Neuronal stem cell (in vitro differentiated cells): ENCODE measurements around the gene MRPL1.
A peak's percentile ranks its signal among the peaks of the same experiment; 100 is the strongest.

Experiments
- DNase-seq: peaks from one replicate; pipeline ENCODE4 v3.0.0-alpha.2; 2013; ENCODE audit warnings: low spot score
- H2AFZ ChIP-seq: one replicate; pipeline ENCODE4 v1.6.1; 2013; ENCODE audit warnings: mild to moderate bottlenecking, low read length, inconsistent platforms
- H2AK5ac ChIP-seq: 2 replicates; pipeline ENCODE4 v1.6.1; 2013; ENCODE audit warnings: low read depth, mild to moderate bottlenecking, inconsistent platforms, low read length, moderate library complexity, mixed read lengths
- H2BK120ac ChIP-seq: 2 replicates; pipeline ENCODE4 v1.6.1; 2013; ENCODE audit warnings: low read depth, mild to moderate bottlenecking, inconsistent platforms, low read length, moderate library complexity, mixed read lengths
- H2BK12ac ChIP-seq: one replicate; pipeline ENCODE4 v1.6.1; 2013; ENCODE audit warnings: low read length, inconsistent platforms
- H2BK15ac ChIP-seq: 2 replicates; pipeline ENCODE4 v1.6.1; 2013; ENCODE audit warnings: mild to moderate bottlenecking, low read length, inconsistent platforms, mixed read lengths
- H2BK5ac ChIP-seq: one replicate; pipeline ENCODE4 v1.6.1; 2013; ENCODE audit warnings: inconsistent platforms, mild to moderate bottlenecking, low read length, moderate library complexity
- H3K14ac ChIP-seq: one replicate; pipeline ENCODE4 v1.6.1; 2013; ENCODE audit warnings: low read length, inconsistent platforms
- H3K18ac ChIP-seq: 2 replicates; pipeline ENCODE4 v1.6.1; 2013; ENCODE audit warnings: low read length, inconsistent platforms
- H3K23ac ChIP-seq: 2 replicates; pipeline ENCODE4 v1.6.1; 2013; ENCODE audit warnings: low read depth, mild to moderate bottlenecking, mixed read lengths, low read length, inconsistent platforms; ENCODE audit not compliant: poor library complexity
- H3K27ac ChIP-seq: replicated peaks from 3 replicates; pipeline ENCODE4 v1.5.1; 2013; ENCODE audit warnings: low read length, inconsistent platforms
- H3K27me3 ChIP-seq, 3 experiments: 2 replicates each; pipeline ENCODE4 v1.6.1; 2013; ENCODE audit warnings: low read length in 3 of 3, mild to moderate bottlenecking in 2 of 3, inconsistent platforms in 1 of 3, low read depth in 1 of 3, mixed read lengths in 1 of 3, moderate library complexity in 1 of 3; ENCODE audit not compliant: control insufficient read depth in 3 of 3, insufficient read depth in 3 of 3
- H3K36me3 ChIP-seq, 2 donors: replicated peaks in 1 of 2; 2 replicates each; pipeline ENCODE4 v1.6.1; 2013; ENCODE audit warnings: low read length in 2 of 2; ENCODE audit not compliant: control insufficient read depth in 2 of 2, insufficient read depth in 2 of 2
- H3K4ac ChIP-seq: 2 replicates; pipeline ENCODE4 v1.6.1; 2013; ENCODE audit warnings: inconsistent platforms, mild to moderate bottlenecking, low read length, moderate library complexity
- H3K4me1 ChIP-seq, 2 donors: 1 replicate in 1 of 2; 2 replicates in 1 of 2; pipeline ENCODE4 v1.6.1; 2013; ENCODE audit warnings: low read length in 2 of 2, low read depth in 1 of 2; ENCODE audit not compliant: control insufficient read depth in 2 of 2, insufficient read depth in 1 of 2
- H3K4me2 ChIP-seq: one replicate; pipeline ENCODE4 v1.6.1; 2013; ENCODE audit warnings: mild to moderate bottlenecking, low read length, inconsistent platforms; ENCODE audit not compliant: insufficient read depth, poor library complexity, severe bottlenecking
- H3K4me3 ChIP-seq, 2 donors: 2 replicates each; pipeline ENCODE4 v1.5.1; 2013; ENCODE audit warnings: low read length in 2 of 2, mild to moderate bottlenecking in 2 of 2, inconsistent platforms in 1 of 2, moderate library complexity in 1 of 2
- H3K79me1 ChIP-seq: one replicate; pipeline ENCODE4 v1.6.1; 2013; ENCODE audit warnings: low read depth, mild to moderate bottlenecking, inconsistent platforms, low read length, moderate library complexity
- H3K9ac ChIP-seq: one replicate; pipeline ENCODE4 v1.6.1; 2013; ENCODE audit warnings: mild to moderate bottlenecking, low read depth, low read length, inconsistent platforms; ENCODE audit not compliant: poor library complexity
- H3K9me3 ChIP-seq, 2 donors: replicated peaks in 1 of 2; 2 replicates each; pipeline versions ENCODE3 to v1.6.1; 2013; ENCODE audit warnings: low read length in 2 of 2, mild to moderate bottlenecking in 2 of 2, inconsistent platforms in 1 of 2, low read depth in 1 of 2, mixed read lengths in 1 of 2, moderate library complexity in 1 of 2; ENCODE audit not compliant: control insufficient read depth in 2 of 2, insufficient read depth in 1 of 2
- H4K8ac ChIP-seq: one replicate; pipeline ENCODE4 v1.6.1; 2013; ENCODE audit warnings: low read depth, mild to moderate bottlenecking, inconsistent platforms, low read length, moderate library complexity
- H4K91ac ChIP-seq: one replicate; pipeline ENCODE4 v1.6.1; 2013; ENCODE audit warnings: low read length, low read depth, mild to moderate bottlenecking, inconsistent platforms; ENCODE audit not compliant: poor library complexity
- WGBS, 2 donors: extraction: QIAGEN DNeasy Blood & Tissue Kit; methylation state at CpG; one replicate each; pipeline ENCODE4 v1.1.7; 2013; ENCODE audit warnings: missing lambda C conversion rate in 2 of 2, mixed read lengths in 1 of 2; ENCODE audit not compliant: insufficient read length in 2 of 2, insufficient replicate concordance in 1 of 2; ENCODE audit errors: extremely low coverage in 2 of 2; 5-methylcytosine and 5-hydroxymethylcytosine counted together

Gene MRPL1

DNA sequence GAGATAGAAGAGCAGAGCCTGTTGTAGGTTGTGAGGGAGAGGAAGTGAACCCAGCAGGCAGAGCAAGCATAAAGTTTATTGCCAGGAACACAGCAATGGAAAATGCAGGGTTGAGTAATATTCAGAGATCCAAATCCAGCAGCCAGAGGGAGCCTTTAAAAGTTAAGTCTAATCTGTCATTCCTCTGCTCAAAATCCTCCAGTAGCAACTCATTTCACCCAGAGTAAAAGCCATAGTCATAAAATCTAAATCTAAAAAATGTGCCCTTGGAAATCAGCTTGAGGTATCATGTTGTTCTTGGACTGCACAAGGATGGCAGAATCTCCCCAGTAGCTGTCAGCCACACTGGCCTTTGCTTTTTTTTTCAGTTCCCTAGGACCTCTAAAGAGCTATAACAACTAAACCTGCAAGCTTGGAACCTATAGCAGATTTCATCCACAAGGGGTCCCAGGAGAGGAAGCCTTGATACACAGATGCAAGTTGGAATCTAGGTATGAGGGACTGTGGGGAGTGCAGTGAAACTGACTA lies 131.6 kb downstream of the MRPL1 start:
- H3K27me3 ChIP-seq: peaks cover 0 to 4% (median 0%) of the 10 kb centered on the region in 3 experiments
- H3K18ac ChIP-seq: no peak overlapping the region
- no peaks in the 10 kb centered on the region for H3K79me1 ChIP-seq
- H2AFZ ChIP-seq: peak overlapping the region; percentile 4
- no peak overlapping the region for H2BK15ac ChIP-seq
- H4K91ac ChIP-seq: no peak overlapping the region
- no peak overlapping the region for H3K4me2 ChIP-seq
- no peak overlapping the region for H3K4me3 ChIP-seq
- DNase-seq: peak; percentile 67
- H3K9ac ChIP-seq: no peak overlapping the region
- H3K36me3 ChIP-seq: no peaks in the 10 kb centered on the region
- no peak overlapping the region for H3K14ac ChIP-seq
- H3K27ac ChIP-seq: no peak overlapping the region
- H3K4me1 ChIP-seq: peaks cover 0 to 3% of the 10 kb centered on the region in 2 donors
- no peak overlapping the region for H2BK120ac ChIP-seq
- H4K8ac ChIP-seq: no peak overlapping the region
- H2BK12ac ChIP-seq: no peak overlapping the region
- no peak overlapping the region for H3K23ac ChIP-seq
- H2AK5ac ChIP-seq: no peak overlapping the region
- H3K4ac ChIP-seq: no peak overlapping the region
- H2BK5ac ChIP-seq: no peak overlapping the region
- H3K9me3 ChIP-seq: no peaks in the 10 kb centered on the region

DNA sequence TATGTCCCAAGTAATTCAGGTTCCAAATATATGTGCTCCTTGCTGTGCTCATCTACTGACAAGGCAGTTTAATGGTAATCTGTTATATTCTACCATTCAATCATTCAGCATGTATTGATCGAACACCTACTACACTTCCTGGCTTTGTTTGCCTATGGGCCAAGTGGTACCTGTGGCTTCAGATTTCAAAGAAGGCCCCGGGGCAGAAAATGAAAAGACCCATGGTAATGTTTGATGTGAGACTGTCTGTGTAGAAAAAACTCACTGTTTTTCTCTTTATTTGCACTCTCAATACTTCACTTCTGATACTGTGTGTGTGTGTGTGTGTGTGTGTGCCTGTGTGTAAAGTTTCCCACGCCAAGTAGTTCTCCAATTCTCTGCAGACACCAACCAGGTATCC lies 133.4 kb downstream of the MRPL1 start:
- H3K9ac ChIP-seq: no peak overlapping the region
- WGBS, 2 donors: no CpG with 5 or more reads among the region's 3 CpGs
- H3K4me1 ChIP-seq: peaks cover 0 to 3% of the 10 kb centered on the region in 2 donors
- H3K4me3 ChIP-seq: no peak overlapping the region
- H3K79me1 ChIP-seq: no peaks in the 10 kb centered on the region
- H3K23ac ChIP-seq: no peak overlapping the region
- H3K4me2 ChIP-seq: no peak overlapping the region
- no peak overlapping the region for H3K27ac ChIP-seq
- no peak overlapping the region for H2BK15ac ChIP-seq
- H4K8ac ChIP-seq: no peak overlapping the region
- no peak for DNase-seq
- H3K14ac ChIP-seq: no peak overlapping the region
- H3K9me3 ChIP-seq: no peaks in the 10 kb centered on the region
- no peak overlapping the region for H2BK12ac ChIP-seq
- H4K91ac ChIP-seq: no peak overlapping the region
- no peak overlapping the region for H2BK5ac ChIP-seq
- no peaks in the 10 kb centered on the region for H3K36me3 ChIP-seq
- no peak overlapping the region for H2AK5ac ChIP-seq
- no peak overlapping the region for H3K4ac ChIP-seq
- H2BK120ac ChIP-seq: no peak overlapping the region
- no peak overlapping the region for H2AFZ ChIP-seq
- peaks cover 0 to 4% (median 0%) of the 10 kb centered on the region in 3 experiments for H3K27me3 ChIP-seq
- H3K18ac ChIP-seq: no peak overlapping the region

DNA sequence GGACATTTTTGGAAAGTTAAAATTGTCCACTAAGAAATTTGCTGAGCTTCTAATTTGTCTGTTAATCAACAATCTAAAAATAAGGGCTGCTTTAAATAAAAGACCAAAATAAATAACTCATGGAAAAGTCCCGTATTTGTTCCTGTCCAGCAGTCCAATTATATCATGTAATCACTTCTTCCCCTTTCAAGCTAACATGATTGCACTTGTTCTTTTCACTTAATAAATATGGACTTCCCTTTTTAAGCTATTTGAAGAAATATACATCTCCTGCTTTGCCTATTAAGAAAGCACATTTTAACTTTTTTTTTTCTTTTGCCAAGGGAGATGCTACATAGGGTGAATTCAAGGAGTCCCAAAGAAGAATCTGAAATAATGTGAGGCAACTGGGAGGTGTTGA lies 138.9 kb downstream of the MRPL1 start:
- H3K9me3 ChIP-seq: no peaks in the 10 kb centered on the region

DNA sequence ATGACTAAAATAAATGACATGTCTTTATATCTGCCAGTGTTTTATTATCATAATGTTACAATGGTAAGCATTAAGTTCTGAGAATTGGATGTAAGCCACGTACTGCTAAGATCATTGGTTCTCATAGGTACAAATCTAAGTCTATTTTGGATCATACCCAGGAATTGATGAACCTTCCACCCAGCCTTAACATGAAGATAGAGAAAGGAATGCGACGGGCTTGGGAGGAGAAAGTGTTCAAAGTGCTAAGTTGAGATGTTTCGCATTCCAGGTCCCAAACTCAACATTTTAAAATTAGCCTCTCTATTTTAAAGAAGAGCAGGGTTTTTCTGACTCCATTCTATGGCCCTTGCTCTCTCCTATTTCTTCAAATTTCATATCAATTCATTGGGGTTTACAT lies 139.6 kb downstream of the MRPL1 start:
- Histone ChIP-seq H2AFZ (no peak overlapping the region), H3K27ac (no peak overlapping the region), H3K27me3 (peaks cover 0 to 4% (median 0%) of the 10 kb centered on the region in 3 experiments), H3K79me1 (no peaks in the 10 kb centered on the region), H3K14ac (no peak overlapping the region), H3K9me3 (no peaks in the 10 kb centered on the region), H4K8ac (no peak overlapping the region), H4K91ac (no peak overlapping the region), H3K4me2 (no peak overlapping the region), H2BK120ac (no peak overlapping the region), H2BK12ac (no peak overlapping the region), H3K23ac (no peak overlapping the region), H3K9ac (no peak overlapping the region), H3K4ac (no peak overlapping the region), H2AK5ac (no peak overlapping the region), H3K4me3 (no peak overlapping the region), H3K4me1 (no peaks in the 10 kb centered on the region), H3K18ac (no peak overlapping the region), H2BK5ac (no peak overlapping the region), H3K36me3 (no peaks in the 10 kb centered on the region), H2BK15ac (no peak overlapping the region)
- no CpG with 5 or more reads among the region's 4 CpGs for WGBS, 2 donors
- DNase-seq: no peak

More for the DNA sequence above, 138.9 kb downstream of the MRPL1 start:
- no peaks in the 10 kb centered on the region for H3K79me1 ChIP-seq
- H3K9ac ChIP-seq: no peak overlapping the region
- H2BK120ac ChIP-seq: no peak overlapping the region
- H3K23ac ChIP-seq: no peak overlapping the region
- no peaks in the 10 kb centered on the region for H3K4me1 ChIP-seq
- no peak overlapping the region for H4K91ac ChIP-seq
- H2BK5ac ChIP-seq: no peak overlapping the region
- no peak overlapping the region for H3K14ac ChIP-seq
- H3K18ac ChIP-seq: no peak overlapping the region
- no peak overlapping the region for H3K27ac ChIP-seq
- no peak overlapping the region for H3K4me2 ChIP-seq
- no peak overlapping the region for H2BK15ac ChIP-seq
- H3K4ac ChIP-seq: no peak overlapping the region
- no peak overlapping the region for H2AFZ ChIP-seq
- no peak for DNase-seq
- no peaks in the 10 kb centered on the region for H3K36me3 ChIP-seq
- WGBS, 2 donors: no CpG with 5 or more reads among the region's 1 CpG
- H3K4me3 ChIP-seq: no peak overlapping the region
- H2AK5ac ChIP-seq: no peak overlapping the region
- H3K27me3 ChIP-seq: peaks cover 0 to 4% (median 0%) of the 10 kb centered on the region in 3 experiments
- H2BK12ac ChIP-seq: no peak overlapping the region
- no peak overlapping the region for H4K8ac ChIP-seq
